Kidney tubule cell (primary cell): ENCODE measurements around the gene GAL.
A peak's percentile ranks its signal among the peaks of the same experiment; 100 is the strongest.
"Not testable (repeated sequence)": the region's sequence is repeated elsewhere in the genome, so short reads cannot be mapped to it uniquely, and the experiment has no call there.

Experiments
- DNase-seq: peaks from one replicate; pipeline ENCODE4 v3.0.0-alpha.2; 2018; ENCODE audit warnings: low spot score

Gene GAL, protein sequence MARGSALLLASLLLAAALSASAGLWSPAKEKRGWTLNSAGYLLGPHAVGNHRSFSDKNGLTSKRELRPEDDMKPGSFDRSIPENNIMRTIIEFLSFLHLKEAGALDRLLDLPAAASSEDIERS

DNA sequence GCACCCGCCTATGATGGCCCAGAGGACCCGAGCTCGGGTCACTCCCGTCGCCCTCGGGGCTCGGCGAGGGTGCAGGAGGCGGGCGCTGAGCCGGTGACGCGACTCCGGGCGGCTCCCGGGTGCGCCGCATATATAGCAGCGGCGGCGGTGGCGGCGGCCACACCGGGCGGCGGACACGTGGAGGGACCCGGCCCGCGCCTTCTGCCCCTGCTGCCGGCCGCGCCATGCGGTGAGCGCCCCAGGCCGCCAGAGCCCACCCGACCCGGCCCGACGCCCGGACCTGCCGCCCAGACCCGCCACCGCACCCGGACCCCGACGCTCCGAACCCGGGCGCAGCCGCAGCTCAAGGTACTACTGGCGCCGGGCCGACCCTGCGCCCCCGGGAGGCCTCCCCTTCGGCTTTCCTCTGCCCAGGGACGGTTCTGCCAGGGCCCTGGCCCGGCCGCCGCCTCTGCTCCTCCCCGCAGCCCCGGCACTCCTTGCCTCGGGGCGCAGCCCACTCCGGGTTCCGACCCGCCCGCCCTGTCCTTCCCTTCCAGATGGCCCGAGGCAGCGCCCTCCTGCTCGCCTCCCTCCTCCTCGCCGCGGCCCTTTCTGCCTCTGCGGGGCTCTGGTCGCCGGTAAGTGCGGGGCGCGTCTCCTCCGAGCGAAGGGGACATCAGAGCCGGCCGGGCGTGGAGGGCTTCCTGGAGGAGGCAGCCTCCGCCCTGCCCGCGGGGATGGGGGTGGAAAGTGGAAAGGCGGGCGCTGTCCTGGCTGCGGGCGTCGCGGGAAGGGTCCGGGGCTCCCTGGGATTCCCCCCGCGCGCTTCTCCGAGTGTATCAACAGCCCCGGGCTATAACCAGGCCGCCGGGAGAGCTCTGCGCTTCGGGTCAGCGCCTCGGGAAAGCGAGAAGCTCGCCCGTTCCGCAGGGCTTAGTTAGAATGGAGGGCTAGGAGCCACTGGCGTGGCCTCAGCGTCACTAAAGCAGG lies at the start of gene GAL:
GAL (plus strand) TSS at position 160 of the 972 bp plus-strand sequence; CDS start at position 540, 380 bp downstream.
- DNase-seq = peak; percentile 31

DNA sequence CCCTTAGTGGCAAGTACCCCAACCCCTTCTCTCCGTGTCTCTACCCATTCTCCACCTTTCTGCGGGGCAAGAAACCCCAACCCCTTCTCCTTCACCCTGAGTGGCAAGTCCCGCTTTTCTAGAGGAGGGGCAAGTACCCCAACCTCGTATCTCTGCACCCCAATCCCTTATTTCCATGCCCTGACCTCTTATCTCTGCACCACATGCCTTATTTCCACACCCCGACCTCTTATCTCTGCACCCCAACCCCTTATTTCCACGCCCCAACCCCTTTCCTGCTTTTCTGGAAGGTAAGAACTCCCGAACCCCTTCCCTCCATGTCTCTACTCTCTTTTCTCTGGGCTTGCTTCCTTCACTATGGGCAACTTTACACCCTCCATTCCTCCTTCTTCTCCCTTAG lies 49.7 kb upstream of the GAL start:
- not testable (repeated sequence) for DNase-seq

DNA sequence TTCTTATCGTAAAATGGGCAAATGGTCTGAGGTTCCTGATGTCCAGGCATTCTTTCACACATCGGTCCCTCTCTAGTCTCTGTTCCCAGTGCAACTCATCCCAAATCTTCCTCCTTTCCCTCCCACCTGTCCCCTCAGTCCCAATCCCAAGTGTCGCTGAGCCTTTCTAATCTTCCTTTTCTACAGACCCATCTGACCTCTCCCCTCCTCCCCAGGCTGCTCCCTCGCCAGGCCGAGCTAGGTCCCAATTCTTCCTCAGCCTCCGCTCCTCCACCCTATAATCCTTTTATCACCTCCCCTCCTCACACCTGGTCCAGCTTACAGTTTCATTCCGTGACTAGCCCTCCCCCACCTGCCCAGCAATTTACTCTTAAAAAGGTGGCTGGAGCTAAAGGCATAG lies 49.2 kb upstream of the GAL start:
- DNase-seq = not testable (repeated sequence)

DNA sequence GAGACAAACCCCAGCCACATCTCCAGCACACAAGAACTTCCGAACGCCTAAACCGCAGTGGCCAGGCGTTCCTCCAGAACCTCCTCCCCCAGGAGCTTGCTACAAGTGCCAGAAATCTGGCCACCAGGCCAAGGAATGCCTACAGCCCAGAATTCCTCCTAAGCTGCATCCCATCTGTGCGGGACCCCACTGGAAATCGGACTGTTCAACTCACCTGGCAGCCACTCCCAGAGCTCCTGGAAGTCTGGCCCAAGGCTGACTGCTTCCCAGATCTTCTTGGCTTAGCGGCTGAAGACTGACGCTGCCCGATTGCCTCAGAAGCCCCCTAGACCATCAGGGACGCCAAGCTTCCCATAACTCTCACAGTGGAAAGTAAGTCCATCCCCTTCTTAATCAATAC lies 48.5 kb upstream of the GAL start:
- not testable (repeated sequence) for DNase-seq

DNA sequence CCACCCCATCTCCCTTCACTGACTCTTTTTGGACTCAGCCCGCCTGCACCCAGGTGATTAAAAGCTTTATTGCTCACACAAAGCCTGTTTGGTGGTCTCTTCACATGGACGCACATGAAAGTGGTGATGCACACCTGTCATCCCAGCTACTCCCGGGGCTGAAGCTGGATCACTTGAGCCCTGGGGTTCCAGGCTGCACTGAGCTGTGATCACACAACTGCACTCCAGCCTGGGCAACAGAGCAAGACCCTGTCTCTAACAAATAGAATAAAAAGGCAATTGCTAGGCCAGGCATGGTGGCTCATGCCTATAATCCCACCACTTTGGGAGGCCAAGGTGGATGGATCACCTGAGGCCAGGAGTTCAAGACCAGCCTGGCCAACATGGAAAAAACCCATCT lies 45.0 kb upstream of the GAL start:
- not testable (repeated sequence) for DNase-seq

DNA sequence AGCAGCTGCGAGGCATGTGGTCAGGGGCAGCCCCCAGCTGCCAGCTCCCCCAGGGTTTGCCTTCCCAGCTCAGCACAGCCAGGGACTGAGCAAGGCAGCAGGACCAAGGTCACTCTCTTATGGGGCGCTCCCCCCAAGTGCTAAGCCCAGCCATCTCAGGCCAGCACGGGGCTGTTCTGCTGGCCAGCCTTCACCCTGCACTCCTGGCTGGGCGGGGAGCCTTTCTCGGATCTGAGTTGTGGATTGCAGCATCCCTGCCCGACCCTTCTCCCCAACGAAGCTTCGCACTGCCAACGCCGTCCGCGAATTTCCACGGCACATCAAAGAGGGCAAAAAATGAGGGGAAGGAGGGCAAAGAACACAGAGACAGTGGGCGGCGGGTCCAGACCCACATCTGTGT lies 42.5 kb upstream of the GAL start:
- no peak for DNase-seq

DNA sequence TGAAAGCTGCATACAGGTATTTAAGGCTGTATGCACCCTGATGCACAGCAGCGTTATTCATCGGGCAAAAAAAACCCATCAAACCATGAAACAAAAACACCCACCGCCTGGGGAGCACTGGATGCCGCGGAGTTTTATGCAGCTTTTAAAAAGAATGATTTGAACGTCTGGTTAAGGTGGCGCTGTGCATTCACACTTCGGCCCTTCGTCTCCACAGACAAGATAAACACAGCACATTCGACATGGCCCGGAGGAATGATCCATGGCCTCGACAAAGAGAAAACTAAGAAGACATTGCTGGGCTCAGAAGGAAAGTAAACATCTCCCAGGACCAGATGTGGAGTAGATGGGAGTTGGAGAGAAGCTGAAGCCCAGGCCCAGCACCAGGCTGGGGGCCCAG lies 40.8 kb upstream of the GAL start:
- DNase-seq = peak; percentile 44

DNA sequence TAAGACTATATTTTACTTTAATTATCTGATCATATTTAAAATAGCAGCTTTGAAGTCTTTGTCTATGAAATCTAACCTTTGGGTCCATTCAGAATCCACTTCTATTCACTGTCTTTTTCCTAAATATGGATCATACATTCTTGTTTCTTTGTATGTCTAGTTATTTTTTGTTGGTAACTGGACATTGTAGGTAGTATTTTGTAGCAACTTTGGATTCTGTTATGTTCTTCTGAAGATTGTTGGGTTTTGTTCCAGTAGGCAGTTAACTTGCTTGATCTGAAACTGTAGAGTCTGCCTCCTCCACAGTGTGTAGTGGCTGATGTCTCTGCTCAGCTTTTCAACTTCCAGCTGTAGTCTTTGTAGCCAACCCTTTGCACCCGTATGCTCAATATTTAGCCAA lies 37.5 kb upstream of the GAL start:
- no peak for DNase-seq

DNA sequence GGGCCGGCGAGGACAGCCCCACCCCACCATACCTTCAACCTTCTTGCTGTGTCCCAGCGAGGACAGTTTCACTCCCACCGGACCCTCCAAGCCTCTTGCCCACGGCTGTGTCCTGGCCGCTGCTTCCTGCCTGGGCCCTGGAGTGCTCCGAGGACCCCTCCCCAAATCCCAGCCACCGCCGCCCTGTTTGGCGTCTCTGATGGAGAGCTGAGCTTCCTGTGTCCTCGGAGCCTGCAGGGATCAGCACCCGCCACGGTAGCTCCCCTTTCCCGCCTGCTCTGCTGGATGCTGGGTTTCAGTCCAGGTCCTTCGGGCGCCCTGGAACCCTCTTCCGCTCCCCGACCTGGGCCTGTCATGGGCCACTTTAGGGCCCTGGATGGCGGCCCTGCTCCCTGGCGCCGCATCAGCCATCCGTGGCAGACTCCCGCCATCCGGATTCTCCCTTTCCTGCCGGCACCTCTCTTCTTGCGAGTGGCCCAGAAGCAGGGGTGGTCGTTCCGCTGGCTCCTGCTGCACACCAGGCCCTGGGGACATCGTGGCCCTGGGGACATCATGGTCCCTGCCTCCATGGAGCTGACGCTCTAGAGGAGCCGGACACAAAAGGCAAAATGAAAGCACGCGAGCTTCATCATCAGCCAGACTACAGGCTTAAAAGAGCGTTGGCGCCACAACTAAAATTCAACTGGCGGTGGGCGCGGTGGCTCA lies 34.3 kb upstream of the GAL start:
- DNase-seq = no peak

DNA sequence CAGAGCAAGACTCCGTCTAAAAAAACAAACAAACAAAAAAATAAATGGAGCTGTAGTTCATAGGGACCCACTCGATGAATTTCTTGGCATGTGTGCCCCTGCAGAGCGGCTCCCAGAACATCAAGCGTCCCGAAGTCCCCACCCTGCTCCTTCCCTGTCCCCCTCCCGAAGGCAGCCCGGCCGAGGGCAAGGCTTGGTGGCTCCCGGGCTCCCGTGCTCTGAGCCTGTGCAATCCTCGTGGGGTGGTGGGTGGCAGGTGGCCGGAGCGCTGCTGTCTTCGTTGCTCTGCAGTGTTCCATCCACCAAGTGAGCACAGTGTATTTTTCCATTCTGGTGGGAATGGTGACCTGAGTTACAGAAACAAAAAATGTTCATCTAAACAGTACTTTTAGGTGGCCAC lies 33.5 kb upstream of the GAL start:
- DNase-seq = no peak

DNA sequence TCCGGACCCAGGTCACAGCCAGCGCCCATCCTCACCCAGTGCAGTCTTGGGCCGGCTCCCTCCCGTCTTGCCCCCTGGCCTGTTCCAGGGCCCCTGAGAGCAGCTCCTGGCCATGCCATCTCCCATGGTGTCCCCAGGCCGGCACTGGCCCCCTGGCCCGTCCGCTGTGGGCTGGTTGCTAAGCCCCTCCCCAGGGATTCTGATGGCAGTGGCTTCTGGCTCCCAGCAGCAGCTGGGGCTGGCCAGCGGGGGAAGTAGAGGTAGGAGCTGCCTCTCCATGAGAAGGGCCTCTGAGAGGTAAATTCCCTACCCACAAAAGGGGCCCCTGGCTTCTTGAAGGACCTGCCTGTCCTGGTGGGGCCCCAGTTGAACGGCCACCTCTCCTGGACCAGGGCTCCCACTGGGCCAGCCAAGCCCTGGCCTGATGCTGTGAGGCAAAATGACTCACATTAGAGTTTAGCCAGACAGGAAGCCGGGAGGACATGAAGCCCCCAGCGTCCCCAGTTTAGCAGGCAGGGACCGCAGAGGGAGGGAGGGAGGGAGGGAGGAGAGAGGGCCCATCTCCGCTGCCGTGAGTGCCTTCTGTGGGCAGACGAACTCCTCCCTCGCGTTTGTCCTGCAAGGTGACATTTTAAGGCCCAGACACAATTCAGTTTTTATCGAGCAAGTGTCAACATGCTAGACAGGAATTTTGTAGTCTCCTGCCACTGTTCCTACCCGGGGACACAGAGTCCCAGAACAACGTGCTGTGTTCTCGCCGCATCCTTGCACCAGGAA lies 32.9 kb upstream of the GAL start:
- DNase-seq = no peak

DNA sequence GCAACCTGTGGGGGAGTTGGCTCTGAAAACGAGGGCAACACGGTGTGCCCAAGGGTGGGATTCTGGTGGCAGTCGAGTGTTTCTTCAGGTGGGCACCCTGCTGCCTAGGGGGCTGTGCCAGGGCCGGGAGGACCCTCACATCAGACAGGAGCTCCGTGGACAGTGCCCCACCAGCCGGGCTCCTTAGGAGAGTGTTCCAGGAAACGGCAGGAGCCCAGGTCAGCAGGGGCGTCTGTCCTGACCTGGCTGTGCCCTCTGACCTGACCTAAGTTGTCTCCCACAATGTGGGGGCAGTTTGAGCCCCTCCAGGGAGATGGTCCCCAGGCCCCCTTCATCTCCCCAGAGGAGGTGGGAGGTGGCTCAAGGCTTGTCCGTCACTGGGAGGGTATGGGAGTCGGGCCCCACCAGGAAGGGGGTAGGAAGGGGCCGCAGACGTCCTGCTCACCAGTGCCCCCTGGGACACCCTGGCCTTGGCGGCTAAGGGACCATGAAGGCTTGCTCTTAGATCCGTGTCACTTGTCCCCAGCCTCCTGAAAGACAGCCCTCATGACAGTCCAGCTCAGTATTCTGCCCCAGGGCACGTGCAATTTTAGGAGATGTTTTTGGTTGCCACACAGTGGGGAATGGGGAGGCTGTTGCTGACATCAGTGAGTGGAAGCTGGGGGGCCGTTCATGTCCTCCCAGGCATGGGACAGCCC lies 32.2 kb upstream of the GAL start:
- DNase-seq = no peak

DNA sequence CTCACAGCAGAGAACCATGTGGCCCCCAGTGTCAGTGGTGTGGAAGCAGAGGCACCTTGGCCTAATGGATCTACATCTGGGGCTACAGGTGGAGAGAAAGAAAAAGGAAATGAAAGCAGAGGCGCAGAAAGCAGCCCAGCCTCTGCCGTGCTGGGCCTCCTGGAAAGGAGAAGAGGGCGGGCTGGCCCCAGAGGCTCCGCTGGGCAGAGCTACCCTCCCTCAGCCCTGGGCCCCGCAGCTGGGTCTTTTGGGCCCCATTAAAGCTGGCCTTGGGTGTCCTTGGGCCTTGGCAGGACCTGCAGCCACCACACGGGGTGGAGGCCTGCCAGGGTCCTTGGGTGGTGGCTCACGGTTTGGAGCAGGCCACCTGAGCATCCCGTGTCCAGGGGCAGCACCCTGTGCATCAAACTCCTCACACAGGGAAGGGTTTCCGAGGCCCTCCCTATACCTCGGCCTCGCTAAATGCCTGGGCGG lies 31.6 kb upstream of the GAL start:
- no peak for DNase-seq

DNA sequence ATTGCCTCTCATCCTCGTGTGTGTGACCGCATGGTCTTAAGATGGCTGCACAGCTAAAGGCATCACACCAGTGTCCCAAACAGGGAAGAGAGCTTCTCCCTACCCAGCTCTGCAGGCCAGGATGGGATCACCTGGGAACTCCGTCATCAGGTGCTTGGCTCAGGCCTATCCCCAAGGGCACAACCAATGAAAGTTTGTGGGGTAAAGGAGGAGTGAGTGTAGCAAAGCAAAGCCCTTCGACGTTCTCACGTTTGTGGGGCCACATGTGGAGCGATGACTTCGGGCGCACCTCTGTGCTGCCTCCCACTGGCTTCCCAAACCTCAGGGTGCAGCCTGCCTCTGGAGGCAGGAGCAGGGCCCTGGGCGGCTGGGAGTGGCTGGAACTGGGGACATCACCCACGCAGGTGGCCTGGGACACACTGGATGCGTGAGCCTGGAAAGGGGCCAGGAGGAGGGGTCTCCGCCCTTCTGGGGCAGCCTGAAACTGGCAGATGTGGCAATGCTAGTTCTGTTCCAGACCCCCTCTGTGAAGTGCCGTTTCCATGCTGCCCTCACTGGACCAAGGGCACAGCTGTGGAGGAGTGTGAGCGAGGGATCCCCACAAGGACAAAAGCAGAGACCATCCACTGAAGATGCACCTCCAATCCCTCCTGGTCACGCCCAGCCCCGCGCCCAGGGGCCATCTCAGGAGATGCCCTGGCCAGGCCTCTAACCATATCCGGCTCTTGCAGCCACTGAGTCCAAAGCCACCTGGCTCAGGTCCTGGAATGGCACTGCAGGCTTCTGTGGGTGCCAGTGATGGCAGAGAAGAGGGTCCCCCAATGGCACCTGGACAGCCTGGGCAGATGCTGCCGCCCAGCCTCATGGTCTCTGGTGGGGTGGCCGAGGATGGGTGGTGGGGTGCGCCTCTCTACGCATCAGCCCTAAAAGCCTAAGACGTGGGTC lies 30.6 kb upstream of the GAL start:
- no peak for DNase-seq

DNA sequence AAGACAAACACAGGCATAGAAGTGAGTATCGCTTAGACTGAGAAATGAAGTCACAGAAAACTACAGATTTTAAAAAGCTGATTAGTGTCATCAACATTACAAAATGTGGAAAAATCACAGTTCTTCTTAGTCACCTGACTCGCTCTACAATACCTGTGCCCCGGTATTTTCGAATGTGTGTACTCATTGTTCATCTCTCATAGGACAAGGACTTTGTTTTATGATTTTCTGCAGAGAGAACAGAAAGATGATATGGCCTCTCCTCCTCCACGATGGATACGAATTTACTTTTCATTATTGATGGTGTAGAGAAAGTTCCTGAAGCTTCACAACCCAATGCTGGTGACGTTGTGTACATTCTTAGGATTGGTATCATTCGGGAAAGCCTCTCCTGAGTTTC lies 29.4 kb upstream of the GAL start:
- no peak for DNase-seq

DNA sequence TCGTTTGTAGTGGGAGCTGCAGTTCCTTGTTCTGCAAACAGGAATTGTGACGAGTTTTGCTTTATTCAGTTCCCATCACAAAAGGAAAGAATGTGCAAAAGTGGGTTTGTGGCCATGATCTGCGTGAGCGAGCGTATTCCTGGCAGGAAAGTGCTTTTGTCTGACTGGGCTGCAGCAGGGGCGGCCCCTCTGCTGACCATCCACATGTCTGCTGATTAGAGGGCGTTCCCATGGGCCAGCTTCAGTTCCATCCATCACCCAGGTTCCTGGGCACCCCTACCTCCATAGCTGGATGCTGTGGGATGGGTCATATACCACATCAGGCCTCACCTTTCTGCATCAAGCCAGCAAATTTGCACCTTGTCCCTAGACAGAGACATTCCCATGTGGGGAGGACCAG lies 28.9 kb upstream of the GAL start:
- DNase-seq = no peak

DNA sequence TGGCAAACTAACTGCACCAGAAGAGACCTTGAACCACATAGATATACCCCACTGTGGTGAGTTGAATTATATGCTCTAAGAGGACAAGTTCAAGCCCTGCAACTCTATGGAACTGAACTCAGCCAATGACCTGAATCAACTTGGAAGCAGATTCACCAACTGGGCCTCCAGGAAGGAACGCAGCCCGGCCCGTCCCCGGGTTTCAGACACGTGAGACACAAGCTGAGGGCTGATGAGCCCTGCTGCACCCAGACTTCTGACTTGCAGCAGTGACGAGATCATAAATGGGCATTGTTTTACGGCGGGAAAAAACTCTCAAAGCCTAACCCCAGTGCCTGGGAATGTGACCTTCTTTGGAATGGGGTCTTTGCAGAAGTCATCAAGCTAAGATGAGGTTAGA lies 28.5 kb upstream of the GAL start:
- DNase-seq = no peak

DNA sequence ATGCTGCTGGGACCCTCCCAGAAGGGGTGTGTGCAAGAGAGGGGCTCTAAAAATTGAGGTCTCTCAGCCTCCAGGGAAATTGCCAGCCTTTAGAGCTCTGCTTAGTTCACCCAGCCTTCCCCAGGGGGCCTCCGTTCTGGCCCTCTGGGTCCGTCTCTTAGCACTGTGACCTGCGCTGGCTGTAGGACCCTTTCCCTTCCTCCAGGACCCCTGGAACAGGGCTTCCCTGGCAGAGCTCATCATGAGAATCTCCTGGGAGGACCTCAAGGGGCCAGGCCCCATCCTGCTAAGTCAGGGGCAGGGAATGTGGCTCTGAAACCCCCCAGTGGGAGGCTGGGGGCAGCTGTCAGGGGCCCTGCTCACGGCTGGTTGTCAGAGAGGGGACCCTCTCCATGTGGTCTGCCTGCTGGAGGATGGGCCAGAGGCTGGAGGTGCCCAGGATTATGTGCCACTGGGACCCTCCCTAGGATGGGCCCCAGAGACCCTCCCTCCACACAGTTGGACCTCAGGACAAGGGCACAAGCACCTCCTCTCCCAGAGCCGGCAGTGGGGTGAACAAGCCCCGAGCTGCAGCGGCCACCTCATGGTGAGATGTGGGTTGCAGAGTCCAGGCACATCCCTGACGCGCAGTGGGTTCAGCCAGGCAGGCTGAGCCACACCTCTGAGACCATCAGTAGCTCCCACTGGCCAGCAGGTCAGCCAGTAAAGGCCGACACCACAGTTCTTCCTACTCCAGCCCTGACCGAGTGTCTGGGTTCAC lies 27.1 kb upstream of the GAL start:
- DNase-seq = no peak

DNA sequence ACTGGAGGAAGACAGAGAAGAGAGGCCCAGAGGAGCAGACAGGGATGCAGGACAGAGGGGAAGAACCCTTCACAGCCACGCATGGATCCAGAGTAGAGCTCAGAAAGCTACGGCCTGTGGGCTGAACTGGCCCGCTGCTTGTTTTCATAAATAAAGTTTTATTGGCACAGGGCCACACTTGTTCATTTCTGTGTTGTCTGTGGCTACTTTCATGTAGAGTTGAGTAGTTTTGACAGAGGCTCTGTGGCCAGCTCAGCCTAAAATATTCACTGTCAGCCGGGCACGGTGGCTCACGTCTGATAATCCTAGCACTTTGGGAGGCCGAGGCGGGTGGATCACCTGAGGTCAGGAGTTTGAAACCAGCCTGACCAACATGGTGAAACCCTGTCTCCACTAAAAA lies 26.2 kb upstream of the GAL start:
- no peak for DNase-seq

DNA sequence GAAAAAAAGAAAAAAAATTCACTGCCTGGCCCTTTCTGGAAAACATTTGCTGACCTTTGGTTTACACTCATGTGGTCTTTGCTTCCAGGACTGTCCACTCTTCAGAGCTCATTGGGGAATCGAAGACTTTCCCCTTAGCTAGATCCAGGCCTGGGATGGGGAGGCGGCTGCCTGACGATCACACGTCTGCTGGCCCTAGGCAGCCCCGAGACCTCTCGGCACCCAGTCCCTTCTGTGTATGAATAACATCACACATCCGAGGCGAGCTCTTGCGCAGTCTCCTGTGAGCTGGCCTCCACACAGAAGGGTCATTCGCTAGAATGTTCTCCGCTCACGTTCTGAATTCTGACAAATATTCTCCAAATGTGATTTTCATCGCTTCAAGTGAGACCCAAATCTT lies 25.7 kb upstream of the GAL start:
- no peak for DNase-seq
